GM18867 (cell line): ENCODE measurements around the gene IFIT2.
"Not testable (repeated sequence)": the region's sequence is repeated elsewhere in the genome, so short reads cannot be mapped to it uniquely, and the experiment has no call there.

Experiments
- ATAC-seq: cut with Tn5 transposase; IDR thresholded peaks from one replicate; pipeline ENCODE4 v1.9.1; 2021; ENCODE audit warnings: mild to moderate bottlenecking, moderate library complexity; ENCODE audit not compliant: unreplicated experiment

IFIT2 gene

DNA sequence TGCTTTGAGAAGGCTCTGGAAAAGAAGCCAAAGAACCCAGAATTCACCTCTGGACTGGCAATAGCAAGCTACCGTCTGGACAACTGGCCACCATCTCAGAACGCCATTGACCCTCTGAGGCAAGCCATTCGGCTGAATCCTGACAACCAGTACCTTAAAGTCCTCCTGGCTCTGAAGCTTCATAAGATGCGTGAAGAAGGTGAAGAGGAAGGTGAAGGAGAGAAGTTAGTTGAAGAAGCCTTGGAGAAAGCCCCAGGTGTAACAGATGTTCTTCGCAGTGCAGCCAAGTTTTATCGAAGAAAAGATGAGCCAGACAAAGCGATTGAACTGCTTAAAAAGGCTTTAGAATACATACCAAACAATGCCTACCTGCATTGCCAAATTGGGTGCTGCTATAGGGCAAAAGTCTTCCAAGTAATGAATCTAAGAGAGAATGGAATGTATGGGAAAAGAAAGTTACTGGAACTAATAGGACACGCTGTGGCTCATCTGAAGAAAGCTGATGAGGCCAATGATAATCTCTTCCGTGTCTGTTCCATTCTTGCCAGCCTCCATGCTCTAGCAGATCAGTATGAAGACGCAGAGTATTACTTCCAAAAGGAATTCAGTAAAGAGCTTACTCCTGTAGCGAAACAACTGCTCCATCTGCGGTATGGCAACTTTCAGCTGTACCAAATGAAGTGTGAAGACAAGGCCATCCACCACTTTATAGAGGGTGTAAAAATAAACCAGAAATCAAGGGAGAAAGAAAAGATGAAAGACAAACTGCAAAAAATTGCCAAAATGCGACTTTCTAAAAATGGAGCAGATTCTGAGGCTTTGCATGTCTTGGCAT is 4.8 kb downstream of the IFIT2 start:
- no peak for ATAC-seq

DNA sequence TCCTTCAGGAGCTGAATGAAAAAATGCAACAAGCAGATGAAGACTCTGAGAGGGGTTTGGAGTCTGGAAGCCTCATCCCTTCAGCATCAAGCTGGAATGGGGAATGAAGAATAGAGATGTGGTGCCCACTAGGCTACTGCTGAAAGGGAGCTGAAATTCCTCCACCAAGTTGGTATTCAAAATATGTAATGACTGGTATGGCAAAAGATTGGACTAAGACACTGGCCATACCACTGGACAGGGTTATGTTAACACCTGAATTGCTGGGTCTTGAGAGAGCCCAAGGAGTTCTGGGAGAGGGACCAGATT is 5.4 kb downstream of the IFIT2 start:
- no peak for ATAC-seq

DNA sequence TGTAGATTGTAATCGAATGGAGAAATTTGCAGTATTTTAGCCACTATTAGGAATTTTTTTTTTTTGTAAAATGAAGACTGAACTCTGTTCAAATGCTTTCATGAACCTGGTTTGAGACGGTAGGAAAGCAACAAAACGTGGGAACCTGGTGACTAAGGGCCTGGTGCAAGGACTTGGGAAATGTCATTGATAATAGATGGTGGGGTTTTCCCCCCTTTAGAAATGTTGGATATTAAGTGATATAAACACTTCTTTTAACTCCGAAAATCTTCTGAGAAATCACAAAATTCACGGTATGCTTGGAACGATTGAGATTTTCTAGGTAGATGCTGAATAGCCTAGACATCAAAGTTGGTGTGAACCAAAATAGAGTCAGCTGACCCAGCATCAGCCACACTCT is 6.4 kb downstream of the IFIT2 start:
- no peak for ATAC-seq

DNA sequence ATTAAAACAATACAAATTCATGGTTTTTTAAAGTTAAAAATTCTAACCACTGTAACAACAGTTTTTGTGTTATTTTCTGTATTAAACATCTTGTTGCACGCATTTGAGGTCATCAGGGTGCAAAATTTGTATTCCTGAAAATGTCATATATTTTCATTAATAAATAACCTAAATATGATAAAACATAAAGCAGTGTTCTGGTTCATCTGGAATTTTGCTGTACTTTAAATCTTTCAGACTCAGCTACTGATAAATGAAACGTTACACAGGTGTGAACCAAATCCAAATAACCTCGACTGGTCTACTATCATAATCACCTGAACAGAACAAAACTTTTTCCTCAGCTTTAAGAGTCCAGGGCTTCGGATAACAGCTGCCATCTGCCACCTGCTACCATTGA is 6.9 kb downstream of the IFIT2 start:
- ATAC-seq, result no peak

DNA sequence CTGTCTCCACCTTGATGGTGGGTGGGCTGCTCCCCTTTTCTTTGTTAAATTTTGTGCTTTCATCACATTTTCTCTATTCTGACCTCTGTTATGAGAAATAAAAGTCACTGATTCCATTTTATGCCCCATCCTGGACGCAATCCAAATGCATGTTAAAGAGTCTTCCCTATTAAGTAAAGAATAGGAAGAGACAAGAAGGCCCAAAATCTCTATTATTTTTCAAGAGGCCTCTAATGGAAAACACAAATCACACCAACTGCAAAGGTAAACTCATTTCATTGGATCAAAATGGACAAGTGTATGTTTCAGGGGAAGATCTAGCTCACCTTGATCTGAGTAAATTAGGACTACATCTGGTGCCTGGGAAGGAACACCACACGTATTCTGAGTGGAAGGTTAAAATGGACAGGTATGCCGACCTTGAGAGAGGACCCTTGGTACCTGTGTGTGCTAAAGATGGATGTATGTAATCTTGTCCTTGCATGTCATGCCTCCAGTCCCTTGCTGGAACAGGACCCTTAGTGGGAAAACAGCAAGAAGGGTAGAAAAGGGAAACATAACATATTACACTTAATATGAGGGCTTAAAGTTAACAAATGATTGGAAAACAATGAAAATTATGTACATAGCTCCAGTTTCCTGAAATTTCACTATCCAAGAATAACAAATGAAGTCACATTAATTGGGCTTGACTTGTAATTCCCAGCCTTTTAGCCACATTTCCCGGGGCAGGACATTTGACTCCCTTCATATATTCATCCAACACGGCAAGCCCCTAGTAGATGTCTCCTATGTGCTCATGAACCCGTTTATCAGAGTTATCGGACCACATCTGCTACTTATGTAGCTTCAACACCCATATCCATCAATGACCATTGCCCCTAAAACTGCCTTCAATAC is 7.6 kb downstream of the IFIT2 start:
- no peak for ATAC-seq

DNA sequence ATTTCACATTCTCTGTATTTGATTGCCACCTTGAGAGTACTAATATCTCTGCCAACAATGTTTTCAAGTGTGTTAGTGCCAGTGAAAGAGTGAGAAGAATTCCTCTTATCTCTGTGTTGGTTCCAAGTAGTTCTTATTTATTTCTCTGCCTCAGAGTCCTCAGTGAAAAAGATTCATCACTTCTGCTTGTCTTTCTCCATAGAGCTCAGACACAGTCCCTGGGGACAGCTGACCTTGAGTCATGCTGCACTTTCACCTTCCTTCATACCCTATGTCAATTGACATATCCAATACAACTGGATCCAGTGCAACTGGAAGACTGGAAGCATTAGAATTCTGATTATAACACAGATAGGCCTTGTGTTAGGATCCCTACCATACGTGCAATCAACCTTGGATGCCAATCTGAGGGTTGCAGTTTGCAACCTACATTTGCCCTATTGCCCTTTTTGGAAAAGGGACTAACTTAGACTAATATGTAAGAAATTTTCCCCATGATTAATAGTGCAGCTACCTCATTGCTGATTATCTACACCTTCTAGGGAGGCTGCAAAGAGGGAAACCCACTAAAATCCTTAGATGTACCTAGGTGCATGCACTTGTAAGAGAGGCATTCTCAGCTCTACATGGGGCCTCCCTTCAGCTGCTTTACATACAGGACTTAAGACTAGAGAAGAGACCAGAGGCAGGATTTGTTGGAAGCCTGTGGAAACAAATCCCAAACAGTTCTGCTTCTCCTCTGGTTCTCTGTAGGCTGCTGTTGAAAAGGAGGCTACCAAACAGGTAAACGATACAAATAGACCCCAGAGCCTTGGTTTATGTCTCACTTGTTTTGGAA is 8.4 kb downstream of the IFIT2 start:
- ATAC-seq, result no peak

DNA sequence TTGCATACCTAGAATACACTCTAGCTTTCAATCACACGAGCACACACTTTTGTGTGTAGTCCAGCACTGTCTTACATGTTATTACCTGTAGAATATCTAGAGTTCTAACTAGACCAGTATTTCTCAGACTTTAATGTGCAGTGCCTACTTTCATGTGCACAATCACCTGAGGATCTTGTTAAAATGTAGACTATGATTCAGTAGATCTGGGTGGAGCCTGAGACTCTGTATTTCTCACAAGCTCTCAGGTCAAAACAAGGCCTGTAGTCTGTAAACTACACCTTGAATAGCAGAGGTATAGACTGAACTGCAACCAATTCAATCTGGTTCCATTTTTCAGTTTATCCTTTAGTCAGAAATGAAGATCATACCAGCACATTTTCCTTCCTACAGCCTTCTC is 11.1 kb downstream of the IFIT2 start:
- no peak for ATAC-seq

DNA sequence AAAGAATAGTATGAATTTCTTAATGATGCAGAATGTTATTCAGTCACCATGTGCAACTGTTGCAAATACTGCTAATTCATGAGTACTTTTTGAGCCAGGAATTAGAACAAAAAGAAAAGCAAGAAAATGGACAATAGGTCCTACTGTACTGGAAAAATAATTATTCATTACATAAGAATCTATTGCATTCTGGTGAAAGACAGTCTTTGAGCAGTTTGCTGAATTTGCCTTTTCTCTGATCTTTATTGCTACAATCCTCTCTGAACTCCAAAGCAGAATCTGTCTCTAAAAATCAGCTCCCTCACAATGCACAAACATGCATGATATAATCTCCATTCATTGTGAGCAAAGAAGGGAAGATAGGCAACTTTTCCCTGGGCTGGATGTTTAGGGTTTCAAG is 12.8 kb downstream of the IFIT2 start:
- no peak for ATAC-seq

DNA sequence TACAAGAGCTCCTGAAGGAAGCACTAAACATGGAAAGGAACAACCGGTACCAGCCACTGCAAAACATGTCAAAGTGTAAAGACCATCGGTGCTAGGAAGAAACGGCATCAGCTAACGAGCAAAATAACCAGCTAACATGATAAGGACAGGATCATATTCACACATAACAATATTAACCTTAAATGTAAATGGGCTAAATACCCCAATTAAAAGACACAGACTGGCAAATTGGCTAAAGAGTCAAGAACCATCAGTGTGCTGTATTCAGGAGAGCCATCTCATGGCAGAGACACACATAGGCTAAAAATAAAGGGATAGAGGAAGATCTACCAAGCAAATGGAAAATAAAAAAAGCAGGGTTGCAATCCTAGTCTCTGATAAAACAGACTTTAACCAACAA is 16.2 kb downstream of the IFIT2 start:
- not testable (repeated sequence) for ATAC-seq

DNA sequence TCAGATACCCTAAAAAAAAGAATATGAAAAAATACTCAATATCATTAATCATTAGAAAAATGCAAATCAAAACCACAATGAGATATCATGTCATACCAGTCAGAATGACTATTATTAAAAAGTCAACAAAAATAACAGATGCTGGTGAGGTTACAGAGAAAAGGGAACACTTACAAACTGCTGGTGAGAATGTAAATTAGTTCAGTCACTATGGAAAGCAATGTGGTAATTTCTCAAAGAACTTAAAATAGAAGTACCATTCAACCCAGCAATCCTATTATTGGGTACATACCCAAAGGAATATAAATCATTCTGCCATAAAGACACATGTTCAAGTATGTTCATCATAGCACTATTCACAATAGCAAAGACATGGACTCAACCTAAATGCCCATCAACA is 23.2 kb downstream of the IFIT2 start:
- ATAC-seq, result not testable (repeated sequence)

DNA sequence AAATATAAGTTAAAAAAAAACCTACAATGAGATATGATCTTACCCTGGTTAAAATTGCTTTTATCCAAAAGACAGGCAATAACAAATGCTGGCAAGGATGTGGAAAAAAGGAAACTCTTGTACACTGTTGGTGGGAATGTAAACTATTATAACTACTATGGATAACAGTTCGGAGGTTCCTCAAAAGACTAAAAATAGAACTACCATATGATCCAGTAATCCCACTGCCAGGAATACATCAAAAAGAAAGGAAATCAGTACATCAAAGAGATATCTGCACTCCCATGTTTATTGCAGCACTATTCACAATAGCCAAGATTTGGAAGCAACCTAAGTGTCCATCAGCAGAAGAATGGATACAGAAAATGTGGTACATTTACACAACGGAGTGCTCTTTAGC is 24.0 kb downstream of the IFIT2 start:
- not testable (repeated sequence) for ATAC-seq

DNA sequence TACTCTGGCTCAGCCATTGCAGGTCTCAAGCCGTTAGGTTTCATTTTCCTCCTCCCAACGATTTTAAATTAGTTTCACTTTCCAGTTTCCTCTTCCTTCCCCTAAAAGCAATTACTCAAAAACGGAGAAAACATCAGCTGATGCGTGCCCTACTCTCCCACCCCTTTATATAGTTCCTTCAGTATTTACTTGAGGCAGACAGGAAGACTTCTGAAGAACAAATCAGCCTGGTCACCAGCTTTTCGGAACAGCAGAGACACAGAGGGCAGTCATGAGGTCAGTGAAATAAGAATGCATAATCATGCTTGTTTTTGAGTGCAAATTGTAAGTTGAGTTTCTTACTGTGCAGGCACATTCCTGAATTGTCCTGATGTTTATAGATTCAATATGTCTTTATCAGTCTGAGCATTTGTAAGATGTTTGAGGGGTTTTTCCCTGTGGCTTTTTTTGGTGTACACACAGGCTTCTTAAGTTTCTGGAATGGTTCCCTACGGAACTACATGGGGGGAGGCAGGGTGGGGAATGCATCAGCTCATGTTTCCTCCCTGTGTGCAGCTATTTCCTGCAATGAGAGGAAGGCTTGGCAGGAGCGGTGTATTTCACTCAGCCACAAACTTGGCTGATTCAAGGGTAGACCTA is 26.1 kb downstream of the IFIT2 start, which contains the start of gene IFIT3:
TSS of gene IFIT3 (plus strand) at position 195 of the 639 bp plus-strand sequence. CDS start at position 272, 77 bp downstream.
- peak; percentile 31 for ATAC-seq

DNA sequence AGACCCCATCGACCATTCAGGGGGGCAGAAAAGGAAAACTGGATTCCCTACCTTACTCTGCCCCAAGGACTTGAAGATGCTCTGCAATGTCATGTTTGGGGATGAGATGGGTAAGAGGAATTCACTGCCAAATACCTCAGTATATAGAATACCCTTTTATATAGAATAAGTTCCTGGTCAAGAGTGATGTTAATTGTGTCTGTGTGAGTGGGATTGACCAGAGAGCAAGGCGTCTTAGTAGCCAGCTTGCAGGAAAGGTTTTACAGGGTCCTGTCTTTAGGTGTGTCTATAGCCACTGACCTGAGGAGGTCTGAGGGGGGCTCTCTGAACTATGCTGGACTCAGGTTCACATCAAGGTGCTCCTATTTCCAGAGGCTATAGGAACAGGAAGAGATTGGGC is 27.3 kb downstream of the IFIT2 start:
- no peak for ATAC-seq

DNA sequence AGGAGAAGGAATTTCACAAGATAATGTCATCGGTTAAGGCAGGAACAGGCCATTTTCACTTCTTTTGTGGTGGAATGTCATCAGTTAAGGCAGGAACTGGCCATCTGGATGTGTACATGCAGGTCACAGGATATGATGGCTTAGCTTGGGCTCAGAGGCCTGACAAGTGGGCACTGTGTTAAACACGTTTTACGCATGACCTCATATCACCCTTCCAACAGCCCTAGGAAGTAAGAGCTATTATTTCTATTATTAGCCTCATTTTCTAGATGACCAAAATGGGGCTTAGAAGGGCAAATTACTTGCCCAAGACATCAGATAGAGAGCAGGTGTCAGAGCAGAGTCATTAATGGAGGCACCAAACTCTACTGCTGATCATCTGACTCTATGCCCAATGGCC is 28.2 kb downstream of the IFIT2 start:
- ATAC-seq, result not testable (repeated sequence)

DNA sequence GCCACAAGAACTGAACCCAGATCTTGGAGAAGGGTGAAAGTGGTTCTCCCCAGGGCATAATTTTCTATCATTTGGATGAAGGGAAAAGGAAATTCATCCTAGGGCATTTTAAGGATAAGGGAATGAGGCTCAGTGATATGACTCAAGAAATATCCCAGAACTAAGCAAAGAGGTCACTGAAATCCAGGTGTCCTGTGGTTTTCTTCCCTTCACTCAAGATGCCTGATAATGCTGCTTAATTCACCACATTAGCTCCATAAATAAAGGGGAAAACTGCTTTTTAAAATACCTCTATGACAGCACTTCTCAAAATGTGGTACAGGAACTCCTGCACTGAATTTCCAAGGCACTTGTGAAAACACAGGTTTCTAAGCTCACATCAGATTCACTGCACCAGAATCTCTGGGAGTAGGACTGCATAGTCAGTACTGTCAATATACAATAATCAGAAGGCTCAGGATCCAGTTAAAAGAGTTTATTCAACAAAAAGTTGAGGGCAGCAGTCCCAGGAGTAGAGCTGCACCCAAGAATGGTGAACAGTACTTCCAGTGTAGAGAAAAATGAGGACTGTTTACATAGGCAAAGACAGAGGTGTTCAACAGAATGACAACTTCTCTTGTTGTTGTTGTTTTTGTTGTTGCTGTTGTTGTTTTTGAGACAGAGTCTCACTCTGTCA is 28.8 kb downstream of the IFIT2 start:
- no peak for ATAC-seq

DNA sequence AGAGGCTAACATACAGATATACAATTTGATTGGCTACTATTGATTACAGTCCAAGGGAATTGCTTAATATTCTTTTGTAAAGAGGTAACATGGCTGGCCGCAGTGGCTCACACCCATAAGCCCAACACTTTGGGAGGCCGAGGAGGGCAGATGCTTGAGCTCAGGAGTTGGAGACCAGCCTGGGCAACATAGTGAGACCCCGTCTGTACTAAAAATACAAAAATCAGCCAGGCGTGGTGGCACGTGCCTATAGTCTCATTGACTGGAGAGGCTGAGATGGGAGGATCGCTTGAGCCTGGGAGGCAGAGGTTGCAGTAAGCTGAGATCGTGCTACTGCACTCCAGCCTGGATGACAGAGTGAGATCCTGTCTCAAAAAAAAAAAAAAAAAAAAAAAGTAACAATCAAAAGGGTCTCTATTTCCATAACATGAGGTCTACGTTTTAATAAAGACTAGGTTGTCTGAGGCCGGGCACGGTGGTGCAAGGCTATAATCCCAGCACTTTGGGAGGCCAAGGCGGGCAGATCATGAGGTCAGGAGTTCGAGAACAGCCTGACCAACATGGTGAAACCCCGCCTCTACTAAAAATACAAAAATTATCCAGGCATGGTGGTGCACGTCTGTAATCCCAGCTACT is 29.8 kb downstream of the IFIT2 start:
- not testable (repeated sequence) for ATAC-seq

DNA sequence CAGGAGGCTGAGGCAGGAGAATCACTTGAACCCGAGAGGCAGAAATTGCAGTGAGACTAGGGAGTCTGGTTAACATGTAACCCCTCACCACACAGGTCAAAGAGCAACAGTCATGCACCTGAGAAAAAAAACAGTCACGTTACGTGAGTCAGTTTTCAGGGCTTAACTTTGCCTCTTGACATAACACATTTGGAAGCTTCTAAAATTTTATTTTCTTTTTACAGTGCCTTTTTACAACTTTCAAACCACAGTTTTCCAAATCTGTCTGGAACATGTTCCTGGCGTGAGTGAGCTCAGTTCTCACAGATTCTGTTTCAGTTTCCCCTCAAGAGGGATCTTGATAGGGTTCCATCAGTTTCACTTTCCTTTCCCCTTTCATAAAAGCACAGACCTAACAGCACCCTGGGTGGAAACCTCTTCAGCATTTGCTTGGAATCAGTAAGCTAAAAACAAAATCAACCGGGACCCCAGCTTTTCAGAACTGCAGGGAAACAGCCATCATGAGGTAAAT is 30.3 kb downstream of the IFIT2 start:
- ATAC-seq, result peak; percentile 40

DNA sequence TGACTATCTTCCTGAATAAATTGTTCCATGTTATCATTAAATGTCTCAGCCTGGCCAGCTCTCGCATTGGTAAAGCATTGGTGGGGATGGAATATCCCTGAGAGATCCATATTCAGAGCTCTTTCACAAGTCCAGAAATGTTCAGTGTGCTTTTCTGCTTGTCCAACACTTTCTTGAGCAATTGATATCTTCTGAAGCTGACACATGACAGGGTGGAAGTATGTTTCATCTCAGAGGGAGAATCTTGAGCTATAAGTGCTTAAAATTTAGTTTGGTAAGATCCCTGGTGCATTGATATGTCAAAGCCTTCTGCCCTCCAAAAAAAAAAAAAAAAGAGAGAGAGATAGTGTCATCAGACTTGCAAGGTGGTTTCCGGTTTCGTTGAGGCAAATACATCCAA is 33.4 kb downstream of the IFIT2 start:
- ATAC-seq, result no peak

DNA sequence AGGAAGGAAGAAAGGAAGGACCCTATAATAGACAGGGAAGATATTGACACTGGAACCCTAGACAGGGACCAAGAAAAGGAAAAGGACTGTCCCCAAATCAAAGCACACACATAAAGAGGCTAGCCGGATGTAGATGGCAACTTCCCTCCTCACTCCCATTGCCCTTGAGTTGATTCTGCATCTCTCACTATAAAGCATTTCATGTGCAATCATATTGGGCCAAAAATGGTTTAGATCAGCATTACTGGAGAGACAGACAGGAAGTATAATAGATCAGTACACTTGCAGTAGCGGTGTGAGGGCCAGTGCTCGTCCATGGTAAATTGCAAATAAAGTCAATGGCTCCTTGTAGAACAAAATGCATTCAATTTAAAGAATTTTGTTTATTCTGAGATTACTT is 34.4 kb downstream of the IFIT2 start:
- ATAC-seq, result no peak
